ENCODE measurements around the gene ZNF275.
A peak's percentile ranks its signal among the peaks of the same experiment; 100 is the strongest.

Gene ZNF275

DNA sequence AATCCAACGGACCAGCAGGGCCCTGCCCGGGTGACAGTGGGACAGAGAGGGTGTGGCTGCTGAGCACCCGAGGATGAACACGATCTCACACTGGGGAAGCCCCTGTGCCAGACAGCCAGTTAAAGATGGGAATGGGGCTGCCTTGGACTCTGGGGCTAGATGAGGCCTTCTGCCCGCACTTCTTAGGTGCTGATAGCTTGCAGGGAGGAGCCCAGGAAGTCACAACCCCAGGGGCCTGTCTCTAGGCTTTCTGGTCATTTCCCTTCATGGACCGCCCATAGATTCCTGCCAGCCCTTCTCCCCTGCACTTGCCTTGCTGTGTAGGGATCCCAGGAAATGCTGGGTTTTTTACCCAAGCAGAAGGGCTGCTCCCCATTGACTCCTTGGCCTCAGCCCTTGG, 6.2 kb downstream of the ZNF275 start:
- Histone ChIP-seq H3F3A (ENCODE audit: low read depth) (no peaks in the 10 kb centered on the region), H3K27me3 (ENCODE audit: insufficient read depth, low read length, poor library complexity, severe bottlenecking) (no peaks in the 10 kb centered on the region), H3K9ac (ENCODE audit: low read depth, low read length, poor library complexity, severe bottlenecking) (no peak overlapping the region), H3K79me2 (ENCODE audit: insufficient read depth, low read length) (peaks cover 71% of the 10 kb centered on the region), H3K4me3 (ENCODE audit: low read length, poor library complexity, severe bottlenecking) (no peak overlapping the region), H3K4me2 (ENCODE audit: low read depth, low read length, poor library complexity, severe bottlenecking) (peak overlapping the region; percentile 24), H4K20me1 (ENCODE audit: insufficient read depth, low read length, poor library complexity, severe bottlenecking) (peaks cover 36% of the 10 kb centered on the region), H3K9me3 (ENCODE audit: insufficient read depth, low read depth, low read length) (no peaks in the 10 kb centered on the region), H2AFZ (ENCODE audit: low read length) (no peak overlapping the region), H3K4me1 (ENCODE audit: insufficient read depth, low read length, poor library complexity, severe bottlenecking) (peaks cover 37% of the 10 kb centered on the region), H3K9me2 (replicated peaks; ENCODE audit: low read depth, low read length) (no peaks in the 10 kb centered on the region), H3K36me3 (ENCODE audit: insufficient read depth, low read length) (peaks cover 21% of the 10 kb centered on the region)
- TF ChIP-seq, protein P1, sequence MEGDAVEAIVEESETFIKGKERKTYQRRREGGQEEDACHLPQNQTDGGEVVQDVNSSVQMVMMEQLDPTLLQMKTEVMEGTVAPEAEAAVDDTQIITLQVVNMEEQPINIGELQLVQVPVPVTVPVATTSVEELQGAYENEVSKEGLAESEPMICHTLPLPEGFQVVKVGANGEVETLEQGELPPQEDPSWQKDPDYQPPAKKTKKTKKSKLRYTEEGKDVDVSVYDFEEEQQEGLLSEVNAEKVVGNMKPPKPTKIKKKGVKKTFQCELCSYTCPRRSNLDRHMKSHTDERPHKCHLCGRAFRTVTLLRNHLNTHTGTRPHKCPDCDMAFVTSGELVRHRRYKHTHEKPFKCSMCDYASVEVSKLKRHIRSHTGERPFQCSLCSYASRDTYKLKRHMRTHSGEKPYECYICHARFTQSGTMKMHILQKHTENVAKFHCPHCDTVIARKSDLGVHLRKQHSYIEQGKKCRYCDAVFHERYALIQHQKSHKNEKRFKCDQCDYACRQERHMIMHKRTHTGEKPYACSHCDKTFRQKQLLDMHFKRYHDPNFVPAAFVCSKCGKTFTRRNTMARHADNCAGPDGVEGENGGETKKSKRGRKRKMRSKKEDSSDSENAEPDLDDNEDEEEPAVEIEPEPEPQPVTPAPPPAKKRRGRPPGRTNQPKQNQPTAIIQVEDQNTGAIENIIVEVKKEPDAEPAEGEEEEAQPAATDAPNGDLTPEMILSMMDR (conservative IDR thresholded peaks at IDR 0.05; ENCODE audit: low read length) = no peak
- TF ChIP-seq EZH2phosphoT487 (IDR thresholded peaks at IDR 0.05; ENCODE audit: borderline replicate concordance) = no peak

DNA sequence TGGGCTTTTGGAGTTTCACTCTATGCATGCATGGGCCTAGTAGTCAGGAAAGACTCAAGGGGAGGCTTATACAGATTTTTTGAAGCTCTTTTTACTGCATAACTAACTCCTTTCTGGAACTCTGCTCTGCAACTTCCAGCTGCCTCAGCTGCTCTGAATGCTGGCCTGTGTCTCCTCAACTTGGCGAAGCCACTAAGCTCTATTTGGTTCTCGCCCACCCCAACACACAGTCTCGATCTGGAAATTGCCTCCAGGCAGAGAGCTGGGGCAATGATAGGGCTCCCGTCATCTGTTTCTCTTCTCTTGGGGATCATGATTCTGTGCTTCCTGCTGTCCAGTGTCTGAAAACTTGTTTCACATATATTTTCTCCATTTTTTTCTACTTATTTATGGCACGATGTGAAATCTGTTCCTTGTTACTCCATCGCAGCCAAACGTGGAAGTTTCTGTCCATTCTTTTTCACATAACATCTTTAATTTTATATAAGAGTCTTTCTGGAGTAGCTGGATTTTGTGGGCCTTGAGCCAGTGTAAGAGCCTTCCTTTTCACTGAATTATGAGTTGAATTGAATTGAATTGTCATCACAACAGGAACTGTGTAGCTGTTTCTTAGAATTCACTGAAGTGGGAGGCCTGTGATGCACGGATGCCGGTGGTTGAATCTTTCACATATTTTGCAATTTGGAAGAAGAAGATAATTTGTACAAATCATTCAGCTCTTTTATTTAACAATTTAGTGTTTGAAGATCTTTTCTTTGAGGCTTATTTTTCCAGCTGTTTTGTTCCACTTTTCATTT, 9.0 kb downstream of the ZNF275 start:
- peaks cover 18% of the 10 kb centered on the region for H4K20me1 ChIP-seq (ENCODE audit: insufficient read depth, low read length, poor library complexity, severe bottlenecking)
- H3K9me3 ChIP-seq (ENCODE audit: insufficient read depth, low read depth, low read length) = no peaks in the 10 kb centered on the region
- H3K27me3 ChIP-seq (ENCODE audit: insufficient read depth, low read length, poor library complexity, severe bottlenecking) = no peaks in the 10 kb centered on the region
- peaks cover 43% of the 10 kb centered on the region for H3K79me2 ChIP-seq (ENCODE audit: insufficient read depth, low read length)
- H3K36me3 ChIP-seq (ENCODE audit: insufficient read depth, low read length) = peaks cover 45% of the 10 kb centered on the region
- H3K9ac ChIP-seq (ENCODE audit: low read depth, low read length, poor library complexity, severe bottlenecking) = no peak overlapping the region
- H3F3A ChIP-seq (ENCODE audit: low read depth) = no peaks in the 10 kb centered on the region
- no peak overlapping the region for H2AFZ ChIP-seq (ENCODE audit: low read length)
- no peak overlapping the region for H3K4me3 ChIP-seq (ENCODE audit: low read length, poor library complexity, severe bottlenecking)
- no peak overlapping the region for H3K4me2 ChIP-seq (ENCODE audit: low read depth, low read length, poor library complexity, severe bottlenecking)
- H3K9me2 ChIP-seq (replicated peaks; ENCODE audit: low read depth, low read length) = no peaks in the 10 kb centered on the region
- peaks cover 12% of the 10 kb centered on the region for H3K4me1 ChIP-seq (ENCODE audit: insufficient read depth, low read length, poor library complexity, severe bottlenecking)
- TF ChIP-seq, protein P1 (conservative IDR thresholded peaks at IDR 0.05; ENCODE audit: low read length) = no peak
- TF ChIP-seq EZH2phosphoT487 (IDR thresholded peaks at IDR 0.05; ENCODE audit: borderline replicate concordance) = no peak

DNA sequence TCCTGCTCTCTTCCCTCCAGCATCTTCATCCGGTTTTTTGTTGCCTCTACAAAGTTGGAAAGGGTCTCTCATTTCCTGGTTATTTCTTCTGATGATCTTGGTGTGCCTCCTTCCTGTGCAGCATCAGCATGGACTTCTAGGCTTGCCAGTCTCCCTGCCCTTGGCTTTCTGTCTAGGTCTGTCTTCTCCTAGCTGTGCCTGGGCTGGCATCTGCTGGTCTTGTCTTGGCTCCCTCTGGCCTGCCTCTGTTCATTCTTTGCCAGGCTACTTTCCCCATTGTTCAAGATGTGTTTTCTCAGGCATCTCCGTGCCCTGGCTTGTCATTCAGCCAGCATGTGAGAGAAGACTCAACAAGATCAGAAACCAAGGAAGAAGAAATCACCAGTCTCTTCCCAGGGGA, 9.7 kb downstream of the ZNF275 start:
- H3F3A ChIP-seq (ENCODE audit: low read depth) = no peaks in the 10 kb centered on the region
- no peak overlapping the region for H3K4me3 ChIP-seq (ENCODE audit: low read length, poor library complexity, severe bottlenecking)
- H3K36me3 ChIP-seq (ENCODE audit: insufficient read depth, low read length) = peaks cover 51% of the 10 kb centered on the region
- H2AFZ ChIP-seq (ENCODE audit: low read length) = no peak overlapping the region
- no peaks in the 10 kb centered on the region for H3K27me3 ChIP-seq (ENCODE audit: insufficient read depth, low read length, poor library complexity, severe bottlenecking)
- peaks cover 4% of the 10 kb centered on the region for H3K4me1 ChIP-seq (ENCODE audit: insufficient read depth, low read length, poor library complexity, severe bottlenecking)
- H3K9ac ChIP-seq (ENCODE audit: low read depth, low read length, poor library complexity, severe bottlenecking) = no peak overlapping the region
- H4K20me1 ChIP-seq (ENCODE audit: insufficient read depth, low read length, poor library complexity, severe bottlenecking) = peaks cover 15% of the 10 kb centered on the region
- H3K9me3 ChIP-seq (ENCODE audit: insufficient read depth, low read depth, low read length) = no peaks in the 10 kb centered on the region
- H3K9me2 ChIP-seq (replicated peaks; ENCODE audit: low read depth, low read length) = no peaks in the 10 kb centered on the region
- no peak overlapping the region for H3K4me2 ChIP-seq (ENCODE audit: low read depth, low read length, poor library complexity, severe bottlenecking)
- H3K79me2 ChIP-seq (ENCODE audit: insufficient read depth, low read length) = peaks cover 36% of the 10 kb centered on the region; the same call in 1 of the 2 replicates
- TF ChIP-seq EZH2phosphoT487 (IDR thresholded peaks at IDR 0.05; ENCODE audit: borderline replicate concordance) = no peak
- TF ChIP-seq, protein P1 (conservative IDR thresholded peaks at IDR 0.05; ENCODE audit: low read length) = no peak

Measured in Loucy (cell line).